Naive thymus-derived CD8-positive, alpha-beta T cell (primary cell): ENCODE data around the gene EXT2. TPM values are rescaled to one million over a fixed set of nuclear protein-coding genes. Genes with fewer than 3 reads are reported as not detected.

Experiments used
- ATAC-seq, 2 donors: fragments of 150-1000 bp; cut with Tn5 transposase in 1 of 2; sonication (Bioruptor Pico), chemical (Tn5 transposase) in 1 of 2; 1 replicate in 1 of 2; 2 replicates in 1 of 2; pipeline ENCODE4 v1.10.0; 2021; ENCODE audit warnings: mild to moderate bottlenecking in 2 of 2, moderate library complexity in 2 of 2
- POLR2A ChIA-PET: fragments of 350-600 bp; sonication (Branson Sonifier 250); formaldehyde crosslinking; loops from one replicate; lab custom pipeline; 2021; ENCODE audit warnings: antibody characterized with exemption; lab: Charles Lee
- DNase-seq, 10 donors: peaks; one replicate each; pipeline versions ENCODE4 v3.0.0 to v3.0.0-alpha.2; 2020 to 2022
- H3K27ac Mint-ChIP-seq, 10 donors: one replicate each; pipeline ENCODE4 v1.8.0; 2020 to 2022; ENCODE audit warnings: mild to moderate bottlenecking in 10 of 10, mixed read lengths in 10 of 10, moderate library complexity in 4 of 10, inconsistent platforms in 1 of 10
- H3K27me3 Mint-ChIP-seq, 5 donors: one replicate each; pipeline ENCODE4 v1.8.0; 2021 to 2022; ENCODE audit warnings: mixed read lengths in 5 of 5
- H3K36me3 Mint-ChIP-seq, 3 donors: one replicate each; pipeline ENCODE4 v1.8.0; 2020 to 2022; ENCODE audit warnings: mixed read lengths in 3 of 3, mild to moderate bottlenecking in 2 of 3, inconsistent platforms in 1 of 3
- H3K4me1 Mint-ChIP-seq, 4 donors: one replicate each; pipeline ENCODE4 v1.8.0; 2021 to 2022; ENCODE audit warnings: mixed read lengths in 4 of 4
- H3K4me3 Mint-ChIP-seq, 10 donors: one replicate each; pipeline ENCODE4 v1.8.0; 2020 to 2022; ENCODE audit warnings: mild to moderate bottlenecking in 10 of 10, mixed read lengths in 10 of 10, moderate library complexity in 6 of 10, inconsistent platforms in 1 of 10
- H3K9me3 Mint-ChIP-seq, 9 donors: one replicate each; pipeline ENCODE4 v1.8.0; 2020 to 2022; ENCODE audit warnings: mixed read lengths in 9 of 9, mild to moderate bottlenecking in 3 of 9, inconsistent platforms in 1 of 9, moderate library complexity in 1 of 9
- polyA plus RNA-seq, 3 donors: library from polyadenylated mRNA; unstranded; fragments of 300-500 nt; fragmentation: Illumina TruSeq; gene quantifications; one replicate each; pipeline ENCODE4 v1.2.3, GENCODE V29; 2021
- total RNA-seq, 8 experiments: library from RNA in 2 of 8; stranded (reverse) in 2 of 8; gene quantifications; one replicate each; pipeline ENCODE4 v1.2.3 and lab custom pipeline; 2021 to 2026

The EXT2 gene
- total and polyA plus RNA-seq, 5 experiments from 2014 or later: 27.3 to 39.5 (median 30.6) TPM

DNA sequence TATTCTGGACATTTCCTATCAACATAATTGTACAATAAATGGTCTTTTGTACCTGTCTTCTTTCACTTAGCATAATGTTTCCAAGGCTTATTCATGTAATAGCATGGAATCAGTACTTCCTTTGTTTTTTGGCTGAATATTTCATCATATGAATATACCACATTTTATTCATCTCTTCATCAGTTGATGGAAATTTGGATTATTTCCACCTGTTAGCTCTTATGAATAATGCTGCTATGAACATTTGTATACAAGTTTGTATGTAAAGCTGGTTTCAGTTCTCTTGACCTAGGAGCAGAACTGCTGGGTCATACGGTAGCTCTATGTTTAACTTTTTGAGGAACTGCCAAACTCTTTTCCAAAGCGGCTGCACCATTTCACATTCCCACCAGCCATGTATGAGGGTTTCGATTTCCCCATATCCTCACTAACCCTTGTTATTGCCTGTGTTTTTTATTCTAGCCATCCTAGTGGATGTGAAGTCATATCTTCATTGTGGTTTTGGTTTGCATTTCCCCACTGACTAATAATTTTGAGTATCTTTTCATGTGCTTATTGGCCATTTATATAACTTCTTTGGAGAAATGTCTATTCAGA lies 20.9 kb downstream of the EXT2 start:
- no peaks in the 10 kb centered on the region for H3K27me3 Mint-ChIP-seq
- H3K27ac Mint-ChIP-seq: peak overlapping the region in 1 of 10 donors; percentile 19
- no peaks in the 10 kb centered on the region for H3K9me3 Mint-ChIP-seq
- DNase-seq (no peak), ATAC-seq (no peak)
- H3K4me3 Mint-ChIP-seq: no peak overlapping the region
- H3K4me1 Mint-ChIP-seq: peaks cover 0 to 11% (median under 1%) of the 10 kb centered on the region in 4 donors
- peaks cover 18 to 96% (median 42%) of the 10 kb centered on the region in 3 donors for H3K36me3 Mint-ChIP-seq
- POLR2A ChIA-PET: no interaction called here

DNA sequence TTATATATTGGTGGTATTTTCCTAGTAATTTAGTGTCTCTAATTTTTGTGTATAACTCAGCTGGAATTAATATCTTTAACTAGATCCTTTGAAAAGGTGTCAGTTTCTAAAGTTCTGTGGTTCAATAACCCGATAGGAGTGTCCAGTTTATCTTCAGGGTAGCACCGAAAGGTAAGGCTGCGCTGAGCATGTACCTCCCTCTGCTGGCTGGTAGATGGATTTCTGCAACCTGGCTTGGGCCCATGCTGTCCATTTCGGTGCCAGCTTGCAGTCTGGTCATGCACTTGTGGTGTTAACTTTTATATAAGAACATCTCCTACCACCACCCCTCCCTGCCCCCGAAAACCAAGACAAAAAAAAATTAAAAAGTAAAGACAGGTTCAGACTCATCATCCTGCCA lies 24.7 kb downstream of the EXT2 start:
- DNase-seq: no peak

DNA sequence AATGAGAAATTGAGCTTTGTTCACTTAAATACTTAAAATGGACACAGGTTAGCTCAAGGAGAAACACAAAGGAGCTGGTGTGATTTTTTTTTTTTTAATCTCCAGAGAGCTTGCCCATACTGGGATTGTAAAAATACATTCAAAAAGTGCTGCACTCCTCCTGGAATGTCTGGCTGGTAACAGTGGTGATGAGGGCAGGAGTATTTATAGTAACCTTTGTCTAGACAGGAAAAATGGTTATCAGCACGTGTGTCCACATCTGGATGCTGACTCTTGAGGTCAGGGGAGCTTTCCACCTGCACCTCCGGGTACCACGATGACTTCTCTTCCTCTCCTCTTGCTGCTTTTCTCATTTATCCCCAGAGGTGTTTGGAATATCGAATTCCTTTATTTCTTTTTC lies 30.1 kb downstream of the EXT2 start:
- no peak overlapping the region for H3K4me3 Mint-ChIP-seq
- H3K4me1 Mint-ChIP-seq: peaks cover 0 to 16% (median 4%) of the 10 kb centered on the region in 4 donors
- ATAC-seq (no peak), DNase-seq (no peak)
- no peaks in the 10 kb centered on the region for H3K27me3 Mint-ChIP-seq
- peaks cover 22 to 87% (median 50%) of the 10 kb centered on the region in 3 donors for H3K36me3 Mint-ChIP-seq
- no peaks in the 10 kb centered on the region for H3K9me3 Mint-ChIP-seq
- H3K27ac Mint-ChIP-seq: no peak overlapping the region
- POLR2A ChIA-PET: no interaction called here

More for the DNA sequence above, 24.7 kb downstream of the EXT2 start:
- Mint-ChIP-seq H3K36me3 (peaks cover 17 to 83% (median 40%) of the 10 kb centered on the region in 3 donors), H3K4me1 (peaks cover 0 to 18% (median 4%) of the 10 kb centered on the region in 4 donors), H3K9me3 (no peaks in the 10 kb centered on the region), H3K27ac (no peak overlapping the region), H3K4me3 (no peak overlapping the region), H3K27me3 (no peaks in the 10 kb centered on the region)
- POLR2A ChIA-PET: no interaction called here
- no peak for ATAC-seq

DNA sequence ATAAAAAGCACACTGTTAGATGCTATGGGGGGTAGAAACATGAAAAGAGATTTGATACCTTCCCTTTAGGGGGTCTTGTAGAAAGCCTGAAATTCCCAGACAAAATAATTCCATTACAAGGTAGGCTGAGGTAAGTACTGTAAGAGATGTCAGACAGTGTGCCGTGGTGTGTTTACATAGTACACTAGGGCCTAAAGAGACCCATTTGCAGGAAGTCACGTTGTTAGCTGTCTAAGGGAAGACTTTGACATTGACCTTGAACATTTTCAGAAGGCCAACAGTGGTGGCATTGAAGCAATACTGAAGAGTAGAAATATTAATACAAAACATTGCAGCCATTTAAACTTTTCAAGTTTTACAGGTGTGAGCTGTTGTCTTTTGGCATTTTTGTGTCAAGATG lies 30.8 kb downstream of the EXT2 start:
- DNase-seq: no peak
- H3K27ac Mint-ChIP-seq: no peak overlapping the region

GRCh38 chr11:44127130-44127529 lies 31.7 kb downstream of the EXT2 start:
- Mint-ChIP-seq H3K4me3 (no peak overlapping the region), H3K9me3 (no peaks in the 10 kb centered on the region), H3K36me3 (peaks cover 26 to 85% (median 49%) of the 10 kb centered on the region in 3 donors), H3K27ac (no peak overlapping the region), H3K27me3 (no peaks in the 10 kb centered on the region), H3K4me1 (peaks cover 0 to 8% (median 0%) of the 10 kb centered on the region in 4 donors)
- DNase-seq: no peak
- POLR2A ChIA-PET: no interaction called here
- no peak for ATAC-seq

More for the DNA sequence above, 30.8 kb downstream of the EXT2 start:
- Mint-ChIP-seq H3K36me3 (peaks cover 24 to 87% (median 54%) of the 10 kb centered on the region in 3 donors), H3K4me3 (no peak overlapping the region), H3K4me1 (peaks cover 0 to 14% (median 4%) of the 10 kb centered on the region in 4 donors), H3K27me3 (no peaks in the 10 kb centered on the region), H3K9me3 (no peaks in the 10 kb centered on the region)
- POLR2A ChIA-PET: no interaction called here
- no peak for ATAC-seq

DNA sequence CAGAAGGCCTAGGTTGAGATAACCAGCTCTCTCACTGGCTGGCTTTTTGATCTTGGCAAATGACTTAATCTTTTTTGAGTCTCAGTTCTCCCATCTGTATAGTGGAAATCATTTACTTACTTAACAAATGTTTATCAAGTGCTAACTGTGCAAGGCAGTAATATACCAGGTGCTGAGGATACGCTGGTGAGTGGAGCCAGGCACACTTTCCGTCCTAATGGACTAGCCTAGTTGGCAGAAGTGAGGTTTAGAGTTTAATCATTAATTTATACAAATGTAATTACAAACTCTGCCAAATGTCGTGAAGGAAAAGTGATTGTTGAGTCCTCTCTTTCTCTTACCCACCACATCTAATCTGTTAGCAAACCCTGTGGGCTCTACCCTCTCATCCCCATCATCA lies 33.3 kb downstream of the EXT2 start:
- no peak overlapping the region for H3K27ac Mint-ChIP-seq
- no peak for ATAC-seq

DNA sequence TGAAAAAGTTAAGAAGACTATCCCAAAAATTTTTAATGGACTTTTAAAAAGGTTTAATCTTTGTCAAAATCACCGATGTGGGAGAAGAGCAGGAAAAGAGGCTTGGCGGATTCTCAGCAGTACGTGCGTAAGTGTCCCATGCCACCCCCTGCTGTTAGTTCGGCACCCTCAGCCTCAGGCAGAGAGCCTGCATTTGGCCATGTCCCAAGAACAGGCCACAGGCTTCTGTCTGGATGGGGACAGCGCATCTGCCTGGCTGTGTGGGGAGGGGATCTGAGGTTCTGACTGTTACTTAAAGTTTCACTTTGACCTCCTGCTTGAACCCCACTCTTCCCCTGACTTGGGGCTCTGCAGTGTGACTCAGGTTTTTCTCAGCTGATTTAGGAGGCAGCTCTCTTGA lies 35.3 kb downstream of the EXT2 start:
- Mint-ChIP-seq H3K4me3 (no peak overlapping the region), H3K9me3 (no peaks in the 10 kb centered on the region), H3K27ac (no peak overlapping the region), H3K27me3 (no peaks in the 10 kb centered on the region), H3K4me1 (peaks cover 0 to 11% (median 4%) of the 10 kb centered on the region in 4 donors), H3K36me3 (peaks cover 28 to 92% (median 42%) of the 10 kb centered on the region in 3 donors)
- POLR2A ChIA-PET: no interaction called here
- DNase-seq (no peak), ATAC-seq (no peak)

More for the DNA sequence above, 33.3 kb downstream of the EXT2 start:
- no peaks in the 10 kb centered on the region for H3K27me3 Mint-ChIP-seq
- peaks cover 26 to 95% (median 49%) of the 10 kb centered on the region in 3 donors for H3K36me3 Mint-ChIP-seq
- DNase-seq: no peak
- POLR2A ChIA-PET: no interaction called here
- H3K4me1 Mint-ChIP-seq: peaks cover 0 to 6% (median 2%) of the 10 kb centered on the region in 4 donors
- no peaks in the 10 kb centered on the region for H3K9me3 Mint-ChIP-seq
- no peak overlapping the region for H3K4me3 Mint-ChIP-seq

- DNase-seq (no peak), ATAC-seq (no peak)
- no peaks in the 10 kb centered on the region for H3K9me3 Mint-ChIP-seq
- POLR2A ChIA-PET: no interaction called here
- peaks cover 21 to 87% (median 26%) of the 10 kb centered on the region in 3 donors for H3K36me3 Mint-ChIP-seq
- no peak overlapping the region for H3K4me3 Mint-ChIP-seq
- no peak overlapping the region for H3K27ac Mint-ChIP-seq
- no peaks in the 10 kb centered on the region for H3K27me3 Mint-ChIP-seq
- H3K4me1 Mint-ChIP-seq: peaks cover 0 to 11% (median 4%) of the 10 kb centered on the region in 4 donors
Observed at GRCh38 chr11:44133335-44133946, 38.0 kb downstream of the EXT2 start.

DNA sequence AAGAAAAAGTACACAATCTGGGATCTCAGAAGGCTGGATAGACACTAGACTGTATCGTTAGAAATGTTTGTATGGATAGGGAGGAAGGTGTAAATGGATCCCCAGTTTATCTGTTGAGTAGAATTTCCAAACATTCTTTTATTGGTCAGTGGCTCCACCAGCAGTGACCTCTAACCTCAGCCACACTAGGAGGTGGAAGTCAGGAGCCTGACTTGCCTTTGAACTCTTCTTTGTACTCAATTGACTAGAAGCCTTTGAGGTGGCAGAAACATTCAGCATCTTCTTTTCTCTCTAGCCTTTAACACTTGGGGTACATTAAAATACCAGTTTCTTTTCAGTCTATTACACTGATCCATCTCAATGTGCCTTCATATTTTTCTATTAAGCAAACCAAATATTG lies 39.1 kb downstream of the EXT2 start:
- peaks cover 12 to 86% (median 16%) of the 10 kb centered on the region in 3 donors for H3K36me3 Mint-ChIP-seq
- peaks cover 0 to 11% (median 4%) of the 10 kb centered on the region in 4 donors for H3K4me1 Mint-ChIP-seq
- no peaks in the 10 kb centered on the region for H3K27me3 Mint-ChIP-seq
- no peak overlapping the region for H3K27ac Mint-ChIP-seq
- H3K4me3 Mint-ChIP-seq: no peak overlapping the region
- POLR2A ChIA-PET: no interaction called here
- H3K9me3 Mint-ChIP-seq: no peaks in the 10 kb centered on the region
- ATAC-seq (no peak), DNase-seq (no peak)

- no peak for DNase-seq
- POLR2A ChIA-PET: no interaction called here
- no peak overlapping the region for H3K4me3 Mint-ChIP-seq
- H3K4me1 Mint-ChIP-seq: peaks cover 0 to 11% (median 3%) of the 10 kb centered on the region in 4 donors
- peaks cover 6 to 78% (median 9%) of the 10 kb centered on the region in 3 donors for H3K36me3 Mint-ChIP-seq
- H3K9me3 Mint-ChIP-seq: no peaks in the 10 kb centered on the region
- H3K27me3 Mint-ChIP-seq: no peaks in the 10 kb centered on the region
- H3K27ac Mint-ChIP-seq: peak overlapping the region in 2 of 10 donors; percentile 21 to 41
- no peak for ATAC-seq
Observed at GRCh38 chr11:44136176-44136945, 40.9 kb downstream of the EXT2 start.

DNA sequence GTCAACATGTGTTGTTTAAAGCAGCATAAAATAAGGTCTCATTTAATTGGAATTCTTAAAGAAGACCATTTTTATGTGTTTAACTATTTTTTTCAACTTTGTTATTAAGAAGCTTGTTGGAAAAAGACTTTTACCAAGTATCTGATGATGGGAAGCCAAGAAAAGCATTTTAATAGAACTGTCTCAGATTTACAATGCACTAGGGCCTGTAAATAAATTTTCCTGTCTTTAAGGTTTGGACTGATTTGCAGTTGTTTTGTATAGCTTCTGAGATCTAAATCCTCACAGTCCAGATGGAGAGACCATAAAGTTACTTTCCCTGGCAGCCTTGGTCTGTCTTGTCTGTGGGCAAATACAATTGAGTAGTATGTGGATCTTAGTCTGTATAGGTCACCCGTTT lies 41.6 kb downstream of the EXT2 start:
- no peaks in the 10 kb centered on the region for H3K27me3 Mint-ChIP-seq
- peaks cover 6 to 73% (median 8%) of the 10 kb centered on the region in 3 donors for H3K36me3 Mint-ChIP-seq
- H3K27ac Mint-ChIP-seq: no peak overlapping the region
- H3K4me3 Mint-ChIP-seq: no peak overlapping the region
- DNase-seq (no peak), ATAC-seq (no peak)
- POLR2A ChIA-PET: no interaction called here
- peaks cover 0 to 11% (median 3%) of the 10 kb centered on the region in 4 donors for H3K4me1 Mint-ChIP-seq
- H3K9me3 Mint-ChIP-seq: no peaks in the 10 kb centered on the region

DNA sequence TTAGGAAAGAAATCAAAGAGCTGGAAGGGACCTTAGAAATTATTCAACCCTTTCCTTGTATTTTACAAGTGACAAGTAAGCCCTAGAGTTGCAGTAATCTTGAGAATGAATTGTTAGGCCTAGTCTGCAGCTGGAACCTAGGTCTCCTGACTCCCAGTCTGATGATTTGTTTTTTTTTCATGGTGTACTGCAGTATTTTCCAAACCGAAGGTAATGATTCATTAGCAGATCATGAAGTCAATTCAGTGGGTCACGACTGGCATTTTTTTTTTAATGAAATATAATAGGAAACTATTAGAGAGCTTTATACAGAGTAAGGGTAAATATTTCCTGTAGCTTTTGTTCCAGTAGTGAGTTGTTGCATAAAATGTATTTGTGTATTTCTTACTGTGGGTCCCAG lies 42.8 kb downstream of the EXT2 start:
- POLR2A ChIA-PET: no interaction called here
- peaks cover 8 to 70% (median 8%) of the 10 kb centered on the region in 3 donors for H3K36me3 Mint-ChIP-seq

DNA sequence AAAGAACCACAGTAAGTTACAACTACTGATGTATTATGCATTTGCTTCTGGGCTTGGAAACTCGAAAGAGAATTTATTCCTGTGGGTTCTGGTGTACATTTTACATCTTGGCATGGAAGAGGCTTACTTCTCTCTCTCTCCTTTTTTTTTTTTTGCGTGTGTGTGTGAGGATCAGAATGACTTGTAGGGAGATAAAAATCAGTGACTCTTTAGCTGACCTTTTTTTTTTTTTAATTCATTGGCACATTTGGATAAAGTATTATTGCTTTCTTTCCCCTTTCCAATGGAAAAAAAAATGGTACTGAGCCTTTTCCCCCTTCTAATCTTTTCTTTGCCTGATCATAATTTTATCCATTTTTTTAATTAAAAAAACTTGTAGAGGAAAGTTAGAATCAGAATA lies 43.5 kb downstream of the EXT2 start:
- H3K9me3 Mint-ChIP-seq: no peaks in the 10 kb centered on the region
- POLR2A ChIA-PET: interaction anchor here (0.7 kb wide), 1 partner anchor 422 kb away, joined by 5 read pairs; no protein-coding TSS in a partner anchor
- DNase-seq (no peak), ATAC-seq (no peak)
- no peaks in the 10 kb centered on the region for H3K27me3 Mint-ChIP-seq
- peaks cover 0 to 5% (median 2%) of the 10 kb centered on the region in 4 donors for H3K4me1 Mint-ChIP-seq
- peaks cover 6 to 71% (median 14%) of the 10 kb centered on the region in 3 donors for H3K36me3 Mint-ChIP-seq
- H3K4me3 Mint-ChIP-seq: no peak overlapping the region
- peak overlapping the region in 1 of 10 donors; percentile 60 for H3K27ac Mint-ChIP-seq

More for the DNA sequence above, 42.8 kb downstream of the EXT2 start:
- ATAC-seq: no peak
- Mint-ChIP-seq H3K4me3 (no peak overlapping the region), H3K27ac (peak overlapping the region in 1 of 10 donors; percentile 60), H3K27me3 (no peaks in the 10 kb centered on the region), H3K4me1 (peaks cover 0 to 11% (median 3%) of the 10 kb centered on the region in 4 donors), H3K9me3 (no peaks in the 10 kb centered on the region)
- no peak for DNase-seq
